DND-41 (cell line): Measurements from ENCODE around the gene MCC.

ENCODE experiments used
- EZH2 ChIP-seq: IDR thresholded peaks from 3 replicates; pipeline ENCODE4 v1.6.1; 2012; ENCODE audit warnings: borderline replicate concordance, low read depth, mild to moderate bottlenecking, moderate library complexity, low read length, inconsistent platforms; ENCODE audit not compliant: severe bottlenecking
- TF ChIP-seq, protein P1 (sequence below): IDR thresholded peaks from 2 replicates; pipeline ENCODE4 v1.5.1; 2012; ENCODE audit warnings: borderline replicate concordance, low read length, moderate library complexity, mild to moderate bottlenecking; ENCODE audit not compliant: poor library complexity, severe bottlenecking; ENCODE audit errors: extremely low read depth

DNA sequence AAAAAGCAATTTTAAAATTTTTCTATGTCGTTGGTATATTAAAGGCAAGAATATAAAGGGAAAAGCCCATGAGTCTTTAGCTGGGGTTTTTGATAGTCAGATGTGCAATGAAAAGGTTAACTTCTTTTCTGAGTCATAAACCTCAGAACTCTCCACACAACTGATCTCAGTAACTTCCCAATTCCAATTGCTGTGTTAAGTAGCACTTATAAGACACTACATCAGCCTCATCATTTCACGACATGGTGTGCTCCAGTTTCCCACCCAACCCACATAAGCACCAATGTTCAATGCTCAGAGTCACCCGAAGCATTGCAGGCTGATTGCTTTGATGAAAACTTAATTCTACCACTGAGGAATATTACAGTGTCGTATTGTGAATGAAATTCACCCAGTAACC, 209.3 kb downstream of the MCC start:
- TF ChIP-seq, protein P1, sequence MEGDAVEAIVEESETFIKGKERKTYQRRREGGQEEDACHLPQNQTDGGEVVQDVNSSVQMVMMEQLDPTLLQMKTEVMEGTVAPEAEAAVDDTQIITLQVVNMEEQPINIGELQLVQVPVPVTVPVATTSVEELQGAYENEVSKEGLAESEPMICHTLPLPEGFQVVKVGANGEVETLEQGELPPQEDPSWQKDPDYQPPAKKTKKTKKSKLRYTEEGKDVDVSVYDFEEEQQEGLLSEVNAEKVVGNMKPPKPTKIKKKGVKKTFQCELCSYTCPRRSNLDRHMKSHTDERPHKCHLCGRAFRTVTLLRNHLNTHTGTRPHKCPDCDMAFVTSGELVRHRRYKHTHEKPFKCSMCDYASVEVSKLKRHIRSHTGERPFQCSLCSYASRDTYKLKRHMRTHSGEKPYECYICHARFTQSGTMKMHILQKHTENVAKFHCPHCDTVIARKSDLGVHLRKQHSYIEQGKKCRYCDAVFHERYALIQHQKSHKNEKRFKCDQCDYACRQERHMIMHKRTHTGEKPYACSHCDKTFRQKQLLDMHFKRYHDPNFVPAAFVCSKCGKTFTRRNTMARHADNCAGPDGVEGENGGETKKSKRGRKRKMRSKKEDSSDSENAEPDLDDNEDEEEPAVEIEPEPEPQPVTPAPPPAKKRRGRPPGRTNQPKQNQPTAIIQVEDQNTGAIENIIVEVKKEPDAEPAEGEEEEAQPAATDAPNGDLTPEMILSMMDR, result no peak
- no peak for TF ChIP-seq EZH2
